GM21515 (cell line): ENCODE data around the gene TSHZ2.
"Not testable (repeated sequence)": the region's sequence is repeated elsewhere in the genome, so short reads cannot be mapped to it uniquely, and the experiment has no call there.

Experiments used
- ATAC-seq: cut with Tn5 transposase; IDR thresholded peaks from one replicate; pipeline ENCODE4 v1.9.1; 2021; ENCODE audit not compliant: unreplicated experiment

Gene TSHZ2

GRCh38 chr20:52963131-52963530 lies 9.0 kb upstream of the TSHZ2 start:
- ATAC-seq: no peak

- ATAC-seq: no peak
Measured at GRCh38 chr20:52964131-52964530, 8.0 kb upstream of the TSHZ2 start.

DNA sequence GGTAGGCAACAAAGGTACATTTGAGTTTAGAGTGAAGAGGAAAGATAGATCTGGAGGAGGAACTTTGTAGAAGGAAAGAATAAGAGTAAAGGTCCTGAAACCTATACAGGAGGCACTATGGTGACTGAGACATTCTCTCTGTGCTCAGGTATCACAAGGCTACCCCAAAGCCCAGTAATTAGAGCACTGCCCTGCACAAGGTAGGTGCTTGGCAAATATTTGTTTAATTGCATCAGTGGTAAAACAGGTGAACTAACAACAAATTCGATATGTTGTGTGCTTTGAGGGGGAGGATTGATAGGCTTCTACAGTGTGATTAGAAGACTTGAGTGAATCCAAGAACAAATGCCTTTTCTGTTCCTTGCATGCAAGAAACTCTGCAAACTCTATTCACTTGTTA lies 6.8 kb upstream of the TSHZ2 start:
- no peak for ATAC-seq

GRCh38 chr20:52965819-52966218 lies 6.3 kb upstream of the TSHZ2 start:
- no peak for ATAC-seq

DNA sequence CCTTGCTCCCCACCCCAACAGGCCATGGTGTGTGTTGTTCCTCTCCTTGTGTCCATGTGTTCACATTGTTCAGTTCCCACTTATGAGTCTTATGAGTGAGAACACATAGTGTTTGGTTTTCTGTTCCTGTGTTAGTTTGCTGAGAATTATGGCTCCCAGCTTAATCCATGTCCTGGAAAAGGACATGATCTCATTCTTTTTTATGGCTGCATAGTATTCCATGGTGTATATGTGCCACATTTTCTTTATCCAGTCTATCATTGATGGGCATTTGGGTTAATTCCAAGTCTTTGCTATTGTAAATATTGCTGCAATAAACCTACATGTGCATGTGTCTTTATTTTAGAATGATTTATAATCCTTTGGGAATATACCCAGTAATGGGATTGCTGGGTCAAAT lies 5.6 kb upstream of the TSHZ2 start:
- not testable (repeated sequence) for ATAC-seq

GRCh38 chr20:52971498-52972189 lies 514 bp upstream of the TSHZ2 start:
- no peak for ATAC-seq

GRCh38 chr20:52972965-52973819 lies 1.0 kb downstream of the TSHZ2 start:
- no peak for ATAC-seq

DNA sequence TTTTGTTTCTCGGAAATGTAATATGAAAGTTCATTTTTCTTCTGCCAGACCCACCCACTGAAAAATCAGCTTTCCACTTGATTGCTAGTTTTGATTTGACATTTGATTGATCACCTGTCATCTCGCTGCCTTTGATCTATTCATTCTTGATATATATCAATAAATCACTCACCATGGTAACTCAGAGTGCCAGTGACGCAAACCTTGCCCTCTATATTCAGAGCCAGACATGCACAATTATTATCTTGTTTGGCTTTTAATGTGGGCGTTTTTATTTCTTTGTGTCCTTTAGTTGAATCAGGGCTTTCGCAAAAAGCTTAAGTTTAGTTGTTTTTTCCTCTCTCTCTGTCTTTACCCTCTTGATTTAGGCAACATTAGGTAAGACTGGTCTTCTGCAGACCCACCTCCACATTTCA lies 2.0 kb downstream of the TSHZ2 start:
- ATAC-seq: no peak

DNA sequence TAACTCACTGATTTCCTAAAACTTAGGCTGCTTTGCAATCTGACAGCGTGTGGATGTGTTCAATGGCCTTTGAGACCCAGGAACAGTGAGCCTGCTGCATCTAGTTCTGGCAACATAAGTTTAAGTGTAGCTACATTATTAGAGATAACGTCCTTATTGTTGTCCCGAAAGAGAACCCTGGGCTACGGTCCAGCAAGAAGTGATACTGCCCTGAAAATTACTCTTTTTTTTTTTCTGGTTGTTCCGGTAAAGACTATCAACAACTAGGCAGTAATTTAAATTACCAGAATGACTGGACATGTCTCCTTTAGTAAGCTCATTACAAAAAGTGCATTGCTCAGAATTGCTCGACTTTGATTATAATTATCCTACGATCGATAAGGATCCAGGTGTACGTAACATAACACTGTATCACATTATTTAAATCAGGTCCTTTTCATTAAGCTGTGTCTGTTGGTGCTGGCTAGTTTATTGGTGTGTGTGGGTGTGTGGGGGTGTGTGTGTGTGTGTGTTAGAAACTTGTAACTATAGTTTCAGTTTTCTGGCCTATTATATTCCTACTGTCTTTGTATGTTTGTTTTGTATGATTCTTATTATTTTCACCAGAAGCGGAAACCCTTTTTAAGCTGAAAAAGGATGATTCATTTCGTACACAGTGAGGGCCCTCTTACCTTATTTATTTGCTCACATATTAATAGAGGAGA lies 3.0 kb downstream of the TSHZ2 start:
- no peak for ATAC-seq

- ATAC-seq: no peak
Measured at GRCh38 chr20:52975803-52976531, 3.8 kb downstream of the TSHZ2 start.

DNA sequence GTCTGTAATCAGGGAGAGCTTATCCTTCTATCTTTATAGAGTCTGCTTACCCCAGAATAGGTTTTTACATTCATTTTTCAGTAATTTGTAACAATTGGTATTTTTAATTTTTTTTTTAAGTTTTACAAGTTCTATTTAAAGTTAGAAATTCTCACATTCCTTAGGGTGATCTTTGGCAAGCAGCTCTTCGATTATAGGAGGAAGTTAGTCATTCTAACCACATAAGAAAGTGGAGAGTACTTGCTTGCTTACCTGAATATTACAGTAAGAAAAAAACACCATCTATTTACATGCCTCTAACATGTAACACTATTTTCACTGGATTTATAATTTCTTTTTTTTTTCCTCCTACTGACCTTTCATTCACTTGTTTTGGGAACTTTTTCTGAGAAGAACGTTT lies 6.7 kb downstream of the TSHZ2 start:
- no peak for ATAC-seq

- ATAC-seq: no peak
Measured at GRCh38 chr20:52981051-52981450, 8.9 kb downstream of the TSHZ2 start.

DNA sequence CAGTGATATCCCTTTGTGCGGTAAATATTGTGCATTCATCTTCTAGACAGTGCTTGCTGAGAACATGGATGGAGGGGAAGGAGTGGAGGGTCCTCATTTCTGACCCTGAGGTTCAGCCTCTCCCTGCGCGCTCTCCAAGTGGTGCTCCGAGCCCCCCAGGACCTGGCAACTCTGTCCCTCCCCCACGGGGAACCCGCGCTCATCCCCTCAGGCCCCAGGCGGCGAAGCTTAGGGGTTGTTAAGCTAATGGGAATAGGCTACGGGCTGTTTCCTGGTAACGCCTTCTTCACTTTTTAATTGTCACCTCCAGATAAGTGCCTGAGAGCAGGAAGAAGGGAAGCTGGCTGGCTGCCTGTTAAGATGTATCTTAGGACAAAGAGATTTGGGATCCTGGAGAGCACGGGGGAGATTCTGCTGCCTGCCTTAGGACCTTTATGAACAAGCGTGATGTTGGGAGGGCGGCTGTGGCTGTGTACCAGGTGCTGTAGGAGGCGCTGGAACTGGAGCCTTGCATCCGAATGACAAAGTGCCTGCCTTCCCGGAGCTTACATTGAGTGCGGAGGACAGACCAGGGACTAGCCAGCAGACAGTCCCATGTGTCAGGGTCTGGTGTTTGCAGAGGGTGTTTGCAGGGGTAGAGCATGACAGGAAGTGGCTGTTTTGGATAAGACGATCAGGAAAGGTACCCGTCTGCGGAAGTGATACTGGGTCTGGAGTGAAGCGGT lies 11.7 kb downstream of the TSHZ2 start:
- ATAC-seq: no peak

DNA sequence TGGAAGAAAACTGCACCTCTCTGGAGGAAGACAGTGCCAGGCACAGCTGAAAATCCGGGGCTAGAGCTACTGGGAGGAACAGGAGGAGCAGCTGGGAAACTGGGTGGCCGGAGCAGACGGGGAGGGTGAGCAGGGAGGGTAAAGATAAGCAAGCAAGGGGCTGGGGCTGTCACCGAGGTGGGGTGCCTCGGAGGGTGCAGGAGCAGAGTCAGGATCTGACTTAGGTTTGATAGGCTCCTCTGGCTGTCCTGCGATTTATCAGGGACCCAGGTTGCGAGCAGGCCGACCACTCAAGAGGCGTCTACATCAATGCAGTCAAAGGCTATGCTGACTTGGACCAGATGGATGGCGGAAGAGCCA lies 12.3 kb downstream of the TSHZ2 start:
- ATAC-seq: no peak

DNA sequence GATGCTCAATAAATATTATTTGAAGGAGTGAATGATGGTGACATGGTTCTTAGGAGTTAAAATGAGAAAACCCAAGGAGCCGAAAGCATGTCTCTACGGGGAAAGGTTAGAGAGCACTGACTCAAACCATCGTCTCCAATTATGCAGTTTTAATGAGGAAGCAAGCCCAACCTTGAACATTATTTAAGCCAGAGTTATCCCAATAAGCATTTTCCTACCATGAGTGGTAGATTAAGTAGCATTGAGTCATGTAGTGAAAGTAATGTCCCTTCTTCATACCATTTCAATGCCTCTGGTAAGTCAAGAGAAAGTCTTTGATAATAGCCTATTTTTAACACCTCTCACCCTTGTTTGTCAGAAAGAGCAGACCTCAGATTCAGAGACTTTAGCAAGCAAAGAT lies 13.5 kb downstream of the TSHZ2 start:
- ATAC-seq: no peak

- no peak for ATAC-seq
Measured at GRCh38 chr20:52987295-52987694, 15.1 kb downstream of the TSHZ2 start.

DNA sequence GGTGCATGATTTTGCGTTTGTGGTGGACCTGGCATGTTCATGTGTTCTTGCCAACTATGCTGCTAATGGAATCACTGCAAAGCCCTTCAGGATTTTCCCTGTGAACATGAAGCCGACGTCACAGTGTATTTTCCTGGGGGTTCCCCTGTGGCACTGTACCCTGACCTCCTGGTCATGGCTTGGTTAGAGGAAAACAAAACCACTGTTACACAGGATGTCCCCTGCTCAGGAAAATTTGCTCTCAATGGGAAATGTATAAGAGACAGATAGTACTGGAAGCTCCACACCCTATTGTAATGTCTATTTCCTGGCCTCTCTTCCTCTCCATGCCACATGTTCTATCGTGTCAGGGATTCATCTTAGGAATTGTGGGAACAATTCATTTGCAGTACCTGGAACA lies 19.7 kb downstream of the TSHZ2 start:
- no peak for ATAC-seq

GRCh38 chr20:52992632-52993031 lies 20.5 kb downstream of the TSHZ2 start:
- no peak for ATAC-seq

DNA sequence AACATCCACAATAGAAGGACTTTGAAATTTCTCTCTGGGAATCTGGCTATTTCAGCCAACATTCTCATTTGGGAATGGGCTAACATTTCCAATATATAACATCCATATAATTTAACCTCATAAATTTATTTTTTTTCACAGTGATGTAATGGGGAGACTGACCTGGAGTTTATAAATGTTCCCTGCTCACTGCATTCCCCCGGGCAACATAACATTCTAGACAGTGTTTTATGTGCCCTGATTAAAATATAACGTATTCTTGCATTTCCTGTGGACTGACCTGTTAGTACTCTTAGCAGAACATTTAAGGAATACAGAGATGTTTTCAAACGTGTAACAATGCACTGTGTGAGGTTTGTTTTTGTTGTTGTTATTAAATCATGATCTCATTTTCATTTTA lies 20.9 kb downstream of the TSHZ2 start:
- ATAC-seq: no peak

GRCh38 chr20:52994184-52994970 lies 22.2 kb downstream of the TSHZ2 start:
- ATAC-seq: no peak
